GM12801 (cell line): ENCODE measurements around the gene AUTS2.

Experiments used
- CTCF ChIP-seq: IDR thresholded peaks from one replicate; pipeline ENCODE4 v1.5.1; 2011; ENCODE audit warnings: control low read depth; ENCODE audit not compliant: insufficient read length; ENCODE audit errors: extremely low read depth

The AUTS2 gene

GRCh38 chr7:69619054-69619453, 20.8 kb downstream of the AUTS2 start:
- TF ChIP-seq CTCF: no peak

- no peak for TF ChIP-seq CTCF
These were observed 21.4 kb downstream of the AUTS2 start for GRCh38 chr7:69619635-69620034.

GRCh38 chr7:69620063-69620462, 21.8 kb downstream of the AUTS2 start:
- no peak for TF ChIP-seq CTCF

GRCh38 chr7:69620650-69621049, 22.4 kb downstream of the AUTS2 start:
- TF ChIP-seq CTCF: no peak

- TF ChIP-seq CTCF: no peak
These were observed 23.9 kb downstream of the AUTS2 start for GRCh38 chr7:69622014-69622835.

- no peak for TF ChIP-seq CTCF
These were observed 24.7 kb downstream of the AUTS2 start for GRCh38 chr7:69622960-69623359.

- no peak for TF ChIP-seq CTCF
These were observed 26.4 kb downstream of the AUTS2 start for GRCh38 chr7:69624435-69625230.
